DMS114 treated with DMSO at 0.1 percent for 48 hours (cell line): ENCODE data around the gene MMS19.
"Not testable (repeated sequence)": the region's sequence is repeated elsewhere in the genome, so short reads cannot be mapped to it uniquely, and the experiment has no call there.

ENCODE experiments used
- DNase-seq: peaks from one replicate; lab custom pipeline; 2025; ENCODE audit not compliant: unreplicated experiment; lab: John Stamatoyannopoulos, UW

Gene MMS19

GRCh38 chr10:97498076-97498840 lies at the start of gene MMS19:
Gene MMS19, minus strand, starts transcription at chr10:97498422. Its CDS starts 38 bp downstream, at chr10:97498384.
- peak; percentile 98 for DNase-seq

GRCh38 chr10:97547962-97548361 lies 49.7 kb upstream of the MMS19 start:
- no peak for DNase-seq

- DNase-seq, result no peak
Observed at GRCh38 chr10:97547271-97547600, 49.0 kb upstream of the MMS19 start.

DNA sequence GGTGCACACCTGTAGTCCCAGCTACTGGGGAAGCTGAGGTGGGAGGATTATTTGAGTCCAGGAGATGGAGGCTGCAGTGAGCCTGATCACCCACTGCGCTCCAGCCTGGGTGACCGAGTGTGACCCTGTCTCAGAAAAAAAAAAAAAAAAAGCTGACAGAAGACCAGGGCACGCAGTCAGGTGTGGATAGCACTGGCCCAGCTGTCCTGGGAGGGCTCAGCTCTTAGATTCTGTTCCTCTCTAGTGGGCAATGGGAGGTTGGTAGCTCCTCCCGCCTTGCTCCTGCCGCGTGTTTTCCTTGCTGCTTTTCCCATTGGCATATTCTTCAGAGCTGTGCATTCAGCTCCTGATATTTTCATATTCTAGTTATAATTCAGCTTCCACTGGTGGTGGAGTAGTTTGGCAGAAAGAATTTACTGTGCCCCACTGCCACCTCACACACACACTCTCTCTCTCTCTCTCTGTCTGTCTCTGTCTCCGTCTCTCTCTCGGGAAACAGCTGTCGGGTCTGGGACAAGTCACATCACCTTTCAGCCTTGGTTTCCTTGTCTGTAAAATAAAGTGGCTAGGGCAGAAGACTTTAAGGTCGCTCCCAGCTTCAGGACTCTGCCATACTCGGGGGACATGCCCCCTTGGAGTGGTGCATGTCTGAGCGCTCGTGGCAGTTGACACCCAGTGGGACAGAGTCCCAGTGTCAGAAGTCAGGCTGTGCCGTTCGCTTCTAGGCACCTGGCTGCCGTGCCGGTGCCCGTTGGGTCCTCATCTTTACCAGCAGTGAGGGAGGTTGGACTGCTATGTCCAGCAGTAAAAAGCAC lies 48.4 kb upstream of the MMS19 start:
- DNase-seq, result no peak

DNA sequence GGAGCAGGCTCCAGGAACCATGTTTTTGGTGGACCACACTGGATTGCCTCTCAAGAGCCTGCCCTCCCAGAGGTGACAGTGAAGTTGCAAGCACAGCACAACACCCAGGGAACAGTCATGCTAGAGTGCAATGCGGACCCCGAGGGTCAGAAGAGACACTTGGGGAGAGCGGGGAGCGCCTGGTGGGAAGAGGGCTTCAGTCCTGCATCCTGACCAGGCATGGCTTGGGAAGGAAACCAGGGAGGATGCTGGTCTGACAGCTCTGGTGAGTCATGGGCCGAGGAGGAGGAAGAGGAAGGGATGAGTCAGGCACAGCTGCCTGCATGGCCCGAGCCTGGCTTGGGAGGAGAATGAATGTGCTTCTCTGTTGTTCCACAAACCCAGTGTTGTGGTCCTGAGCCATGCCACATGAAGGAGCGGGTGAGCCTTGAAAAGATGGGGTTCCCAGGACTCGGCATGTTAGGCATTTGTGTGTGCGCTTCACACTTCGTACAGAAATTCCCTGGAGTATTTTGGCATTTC lies 44.9 kb upstream of the MMS19 start:
- no peak for DNase-seq

GRCh38 chr10:97542169-97543024 lies 44.2 kb upstream of the MMS19 start:
- no peak for DNase-seq

GRCh38 chr10:97540669-97541500 lies 42.7 kb upstream of the MMS19 start:
- DNase-seq, result no peak

GRCh38 chr10:97539523-97540200 lies 41.4 kb upstream of the MMS19 start:
- no peak for DNase-seq

DNA sequence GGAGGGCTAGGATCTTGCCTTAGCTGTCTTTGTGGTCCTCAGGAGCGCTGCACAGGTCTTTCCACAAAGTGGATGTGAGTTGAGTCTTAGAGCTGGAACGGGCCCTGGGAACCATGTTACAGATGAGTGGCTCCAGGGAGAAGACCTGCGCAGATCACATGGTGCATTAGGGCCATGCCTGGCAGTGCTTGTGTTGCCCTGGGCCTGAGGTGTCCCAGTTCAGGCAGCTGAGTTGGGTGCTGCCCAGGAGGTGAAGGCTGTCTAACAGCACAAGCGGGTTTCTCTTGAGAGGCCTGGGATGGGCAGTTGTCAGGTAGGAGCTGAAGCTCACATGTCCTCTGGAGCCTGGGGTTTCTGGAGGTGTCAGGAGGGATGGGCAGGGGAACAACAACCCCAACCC lies 40.6 kb upstream of the MMS19 start:
- no peak for DNase-seq

GRCh38 chr10:97538411-97538810 lies 40.2 kb upstream of the MMS19 start:
- no peak for DNase-seq

- DNase-seq, result no peak
Observed at GRCh38 chr10:97537186-97537869, 39.1 kb upstream of the MMS19 start.

GRCh38 chr10:97534746-97535367 lies 36.6 kb upstream of the MMS19 start:
- no peak for DNase-seq

GRCh38 chr10:97533888-97534287 lies 35.7 kb upstream of the MMS19 start:
- no peak for DNase-seq

GRCh38 chr10:97532935-97533671 lies 34.9 kb upstream of the MMS19 start:
- DNase-seq, result no peak

DNA sequence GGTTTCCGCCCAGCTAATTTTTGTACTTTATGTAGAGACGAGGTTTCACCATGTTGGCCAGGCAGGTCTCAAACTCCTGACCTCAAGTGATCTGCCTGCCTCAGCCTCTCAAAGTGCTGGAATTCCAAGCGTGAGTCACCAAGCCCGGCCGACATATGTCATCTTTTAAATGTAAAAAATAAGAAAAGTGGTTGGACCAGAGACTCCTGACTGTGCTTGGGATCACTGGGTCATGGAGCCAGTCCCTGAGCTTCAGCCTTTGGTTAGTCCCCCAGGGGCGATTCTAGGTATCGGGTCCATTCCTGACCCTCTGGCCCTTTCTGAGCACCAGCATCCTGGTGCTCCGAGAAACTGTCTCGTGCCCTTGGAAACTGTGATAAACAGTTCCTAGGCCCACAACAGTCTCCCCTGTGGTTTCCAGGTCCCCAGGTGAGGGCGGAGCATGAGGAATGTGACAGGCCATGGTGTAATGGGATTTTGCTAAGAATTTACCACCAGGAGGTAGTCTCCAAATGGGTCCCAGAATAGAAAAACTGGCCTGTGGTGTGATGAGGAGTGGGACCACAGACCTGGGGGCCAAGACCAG lies 33.3 kb upstream of the MMS19 start:
- DNase-seq, result no peak

GRCh38 chr10:97529685-97530465 lies 31.7 kb upstream of the MMS19 start:
- DNase-seq, result no peak

GRCh38 chr10:97528876-97529275 lies 30.7 kb upstream of the MMS19 start:
- DNase-seq, result not testable (repeated sequence)
